GM12878 (cell line): ENCODE results near the gene COX6B1. TPM values are rescaled to one million over a fixed set of nuclear protein-coding genes. Genes with fewer than 3 reads are reported as not detected.

ENCODE experiments used
- ATAC-seq: fragments of 200-7000 bp; cut with Tn5 transposase; 3 replicates; pipeline ENCODE4 v1.9.1; 2020; ENCODE audit warnings: mild to moderate bottlenecking, moderate library complexity
- BruUV-seq: library from RNA; stranded (reverse); fragments of 400-500 nt; replicated peaks from 2 replicates; lab custom pipeline; 2021; lab: Mats Ljungman, UMichigan
- CTCF ChIA-PET: fragments of 300-600 bp; sonication (Branson Sonifier 250); formaldehyde crosslinking; extraction: SDS; loops from one replicate; lab custom pipeline; 2021; ENCODE audit warnings: inconsistent platforms; lab: Yijun Ruan, JAX
- POLR2A ChIA-PET: fragments of 350-600 bp; formaldehyde crosslinking; extraction: SDS; loops from one replicate; lab custom pipeline; 2021; ENCODE audit warnings: inconsistent platforms; lab: Charles Lee
- RAD21 ChIA-PET: fragments of 300-600 bp; sonication (Branson Sonifier 250); formaldehyde crosslinking; loops from one replicate; lab custom pipeline; 2023; ENCODE audit warnings: antibody characterized with exemption; ENCODE audit not compliant: unreplicated experiment; lab: Charles Lee
- SMC1A ChIA-PET: fragments of 300-600 bp; sonication (Branson Sonifier 250); formaldehyde crosslinking; loops from one replicate; lab custom pipeline; 2023; ENCODE audit not compliant: unreplicated experiment, uncharacterized antibody; lab: Charles Lee
- DNase-seq: peaks from one replicate; pipeline ENCODE4 v3.0.0-alpha.2; 2011; ENCODE audit warnings: low read depth, low spot score
- FAIRE-seq: peaks from 3 replicates; lab custom pipeline; 2011; peaks lifted over from hg19 to GRCh38; lab: Jason Lieb, UNC
- H2AFZ ChIP-seq: 2 replicates; pipeline ENCODE4 v1.6.0; 2011; ENCODE audit warnings: low read depth, low read length, control low read depth; ENCODE audit not compliant: control insufficient read depth
- H3K27ac ChIP-seq: 2 replicates; pipeline ENCODE4 v1.5.1; 2011; ENCODE audit warnings: control low read depth; ENCODE audit not compliant: control insufficient read depth, insufficient read depth
- H3K27me3 ChIP-seq, 2 experiments: replicated peaks in 1 of 2; 2 replicates each; pipeline versions ENCODE4 v1.6.0 to v1.6.1; 2011; ENCODE audit warnings: low read length in 1 of 2; ENCODE audit not compliant: control insufficient read depth in 2 of 2, insufficient read depth in 2 of 2
- H3K36me3 ChIP-seq, 2 experiments: 2 replicates each; pipeline ENCODE4 v1.5.1; 2011; ENCODE audit warnings: low read length in 1 of 2; ENCODE audit not compliant: control insufficient read depth in 2 of 2, insufficient read depth in 2 of 2
- H3K4me1 ChIP-seq: 2 replicates; pipeline ENCODE4 v1.6.1; 2011; ENCODE audit warnings: mild to moderate bottlenecking, low read length, moderate library complexity, mixed read lengths; ENCODE audit not compliant: control insufficient read depth, insufficient read depth
- H3K4me2 ChIP-seq: 2 replicates; pipeline ENCODE4 v1.6.0; 2011; ENCODE audit warnings: control low read depth; ENCODE audit not compliant: control insufficient read depth, insufficient read depth
- H3K4me3 ChIP-seq: fragments of 200-600 bp; sonication (generic); 2 replicates; pipeline ENCODE4 v1.5.1; 2016
- H3K79me2 ChIP-seq: 2 replicates; pipeline ENCODE4 v1.6.0; 2011; ENCODE audit warnings: low read length; ENCODE audit not compliant: control insufficient read depth, insufficient read depth
- H3K9ac ChIP-seq: 2 replicates; pipeline ENCODE4 v1.8.0; 2011; ENCODE audit warnings: low read length, control low read depth, mixed read lengths; ENCODE audit not compliant: control insufficient read depth, insufficient read depth
- H3K9me3 ChIP-seq: replicated peaks from 3 replicates; pipeline ENCODE4 v1.5.1; 2011; ENCODE audit warnings: mild to moderate bottlenecking, low read length; ENCODE audit not compliant: control insufficient read depth, insufficient read depth
- H4K20me1 ChIP-seq: 2 replicates; pipeline ENCODE4 v1.6.0; 2011; ENCODE audit not compliant: control insufficient read depth, insufficient read depth
- CHD4 ChIP-seq: fragments of 200-600 bp; sonication (generic); IDR thresholded peaks from 2 replicates; pipeline ENCODE4 v1.6.1; 2016; ENCODE audit warnings: mild to moderate bottlenecking
- RAD21 ChIP-seq: IDR thresholded peaks from 2 replicates; pipeline ENCODE4 v1.6.1; 2011; ENCODE audit warnings: mild to moderate bottlenecking, low read depth, low read length, moderate library complexity; ENCODE audit not compliant: insufficient read depth
- TARDBP ChIP-seq: IDR thresholded peaks from 2 replicates; pipeline ENCODE4 v1.6.1; 2016; ENCODE audit warnings: borderline replicate concordance
- USF2 ChIP-seq: IDR thresholded peaks from 2 replicates; pipeline ENCODE4 v1.6.1; 2011; ENCODE audit warnings: low read depth, low read length, improper control_type of control experiment, borderline replicate concordance
- ZBTB33 ChIP-seq: fragments of 450-650 bp; IDR thresholded peaks from 2 replicates; pipeline ENCODE4 v1.6.1; 2017; ENCODE audit warnings: mild to moderate bottlenecking
- ZNF687 ChIP-seq: fragments of 450-650 bp; IDR thresholded peaks from 2 replicates; pipeline ENCODE4 v1.6.1; 2017; ENCODE audit warnings: mild to moderate bottlenecking, moderate library complexity
- ZSCAN29 ChIP-seq: fragments of 450-650 bp; IDR thresholded peaks from 2 replicates; pipeline ENCODE4 v1.6.1; 2017; ENCODE audit warnings: mild to moderate bottlenecking, moderate library complexity
- WGBS: methylation state at CpG from one replicate; pipeline ENCODE4 v1.1.6; 2016; ENCODE audit warnings: low lambda C conversion rate; ENCODE audit not compliant: insufficient replicate concordance, insufficient coverage; ENCODE audit errors: missing lambda C conversion rate; 5-methylcytosine and 5-hydroxymethylcytosine counted together
- in situ Hi-C: fragments of 300-500 bp; cut with MboI; formaldehyde crosslinking; loops from 9 replicates; pipeline ENCODE4 v1.14.3; 2018; ENCODE audit warnings: mixed read lengths
- intact Hi-C: fragments of 100-400 bp; cut with micrococcal nuclease; formaldehyde crosslinking; loops from one replicate; pipeline ENCODE4 v1.14.2; 2022; ENCODE audit not compliant: unreplicated experiment
- polyA plus RNA-seq, 11 experiments: library from polyadenylated mRNA; depleted of rRNA in 4 of 11; unstranded in 6 of 11; stranded (reverse) in 5 of 11; fragments of >200 nt; fragmentation: Nextera tagmentation in 4 of 11; fragmentation: Illumina TruSeq in 1 of 11; extraction: Ambion mirVana in 4 of 11; extraction: Trizol in 1 of 11; gene quantifications; 1 replicate in 1 of 11; 2 replicates in 10 of 11; pipeline versions ENCODE4 v1.2.1 to v1.2.3, GENCODE V29; 2011 to 2016; ENCODE audit warnings: inconsistent platforms in 2 of 11, missing spikeins in 2 of 11, low read depth in 1 of 11
- total RNA-seq, 4 experiments: library from RNA; depleted of rRNA in 3 of 4; stranded (reverse); fragments of >200 nt in 3 of 4; fragmentation: Illumina TruSeq in 1 of 4; extraction: Trizol in 1 of 4; gene quantifications; 2 replicates each; pipeline versions ENCODE4 v1.2.1 to v1.2.3, GENCODE V29; 2013 to 2021

Gene COX6B1
- total and polyA plus RNA-seq, 10 of the 15 experiments (the other 5 are each of a cell fraction or from before 2014, with no cell fraction given): 500 to 1,700 (median 862) TPM

- DNase-seq (no peak), FAIRE-seq (no peak), ATAC-seq (no peak)
- Histone ChIP-seq H3K27ac (peak overlapping the region; percentile 84), H3K27me3 (no peaks in the 10 kb centered on the region), H3K4me1 (peaks cover 27% of the 10 kb centered on the region), H3K4me3 (peak overlapping the region; percentile 75), H3K79me2 (no peaks in the 10 kb centered on the region), H3K36me3 (0 out of 4 replicates have a peak, but pooled peaks cover 0 to 1% of the 10 kb centered on the region in 2 experiments), H3K4me2 (peak overlapping the region; percentile 100), H4K20me1 (no peaks in the 10 kb centered on the region), H2AFZ (peak overlapping the region; percentile 100), H3K9ac (peak overlapping the region; percentile 80), H3K9me3 (no peaks in the 10 kb centered on the region)
- 43% methylated on average over 15 of the region's 15 CpGs for WGBS
- intact Hi-C loops (no loop called here), in situ Hi-C loops (no loop called here)
- TF ChIP-seq ZBTB33: no peak
- TF ChIP-seq CHD4: no peak
- TF ChIP-seq ZNF687: no peak
- TF ChIP-seq ZSCAN29: no peak
- no peak for TF ChIP-seq RAD21
- TF ChIP-seq TARDBP: no peak
- no peak for TF ChIP-seq USF2
- TSS peak; percentile 82 for BruUV-seq
- SMC1A ChIA-PET: interaction anchor here (0.6 to 1.0 kb wide), 2 partner anchors 95 to 430 kb away, joined by 3 read pairs; no protein-coding TSS in a partner anchor
- POLR2A ChIA-PET: interaction anchor here (0.6 to 3.5 kb wide), 8 partner anchors 11 to 310 kb away, joined by 3 to 30 read pairs (median 5); partner anchors contain the start of genes HAUS5, LIN37 and RBM42
- CTCF ChIA-PET: interaction anchor here (1.1 to 2.3 kb wide), 5 partner anchors 32 to 133 kb away, joined by 3 to 8 read pairs (median 4); no protein-coding TSS in a partner anchor
- RAD21 ChIA-PET: interaction anchor here (1.2 kb wide), 1 partner anchor 54 kb away, joined by 4 read pairs; no protein-coding TSS in a partner anchor
Measured at GRCh38 chr19:35642798-35643254, 5.3 kb upstream of the COX6B1 start.
